ENCODE measurements around the gene ATXN7L2. TPM values are rescaled to one million over a fixed set of nuclear protein-coding genes. Genes with fewer than 3 reads are reported as not detected.
A peak's percentile ranks its signal among the peaks of the same experiment; 100 is the strongest.

ATXN7L2 gene
- total RNA-seq, 1 donor from 2014 or later, result 19.6 TPM

DNA sequence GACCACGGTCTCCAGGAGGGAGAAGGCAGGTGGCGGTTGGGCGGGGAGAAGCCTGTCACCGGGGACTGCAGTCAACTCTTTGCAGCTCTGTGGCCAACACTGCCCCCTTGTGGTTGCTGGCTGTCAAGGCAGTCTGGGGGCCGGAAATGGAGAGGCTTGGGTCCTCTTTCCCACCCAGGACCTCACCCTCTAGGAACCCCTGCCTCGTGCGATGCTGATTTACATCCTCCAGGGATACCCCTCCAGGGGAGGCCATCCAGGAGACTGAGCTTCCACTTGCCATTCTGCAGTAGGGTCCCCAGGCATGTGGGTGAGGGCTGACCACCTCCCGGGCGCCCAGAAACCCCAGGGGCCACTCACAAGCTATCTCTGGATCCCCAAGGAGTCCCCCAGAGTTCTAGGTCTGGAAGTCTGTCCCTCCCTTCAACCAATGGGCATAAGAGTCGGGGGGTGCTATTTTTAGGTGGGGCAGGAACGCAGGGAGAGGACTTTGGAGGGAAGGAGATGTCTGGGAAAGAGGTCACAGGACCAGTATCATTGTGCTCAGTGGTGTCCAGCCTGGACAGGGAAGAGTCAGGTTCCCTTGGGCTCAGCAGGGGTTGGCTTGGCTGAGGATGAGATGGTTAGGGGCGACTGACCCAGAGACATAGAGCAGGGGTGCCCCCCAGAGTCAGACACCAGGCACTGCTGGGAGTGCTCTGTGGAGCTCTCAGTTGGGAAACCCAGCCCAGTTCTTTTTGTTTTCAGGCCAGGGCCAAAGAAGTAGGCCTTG is 48.8 kb downstream of the ATXN7L2 start:
- Mint-ChIP-seq H3K27ac (no peak overlapping the region), H3K4me1 (ENCODE audit: low read depth) (peaks cover 7% of the 10 kb centered on the region), H3K4me3 (ENCODE audit: low read depth) (no peak overlapping the region)

DNA sequence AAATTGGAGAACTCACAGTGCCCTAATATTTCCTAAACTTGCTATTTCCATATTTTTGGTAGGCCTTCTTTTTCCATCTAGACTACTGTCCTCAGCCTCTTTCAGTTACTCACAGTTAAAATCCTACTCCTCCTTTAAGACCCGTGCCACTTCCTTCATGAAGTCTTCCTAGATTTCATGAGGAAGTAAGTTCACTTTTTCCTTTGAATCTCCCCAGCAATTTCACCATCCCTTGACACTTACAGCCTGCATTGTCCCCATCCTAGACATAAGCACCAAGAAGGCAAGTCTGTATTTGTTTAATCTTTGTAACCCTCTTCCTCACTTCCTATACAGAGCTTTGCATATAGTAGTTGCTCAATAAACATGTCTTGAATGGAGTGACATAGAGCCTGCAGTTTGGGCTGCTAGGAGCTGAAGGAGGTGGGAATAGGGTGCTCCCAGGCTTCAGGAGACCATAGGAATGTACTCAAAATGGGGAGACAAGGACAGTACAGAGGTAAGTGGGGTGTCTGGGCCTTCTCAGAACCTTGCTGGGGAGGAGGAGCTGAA is 50.7 kb downstream of the ATXN7L2 start:
- H3K27ac Mint-ChIP-seq, result no peak overlapping the region
- H3K9me3 Mint-ChIP-seq (ENCODE audit: low read depth), result no peaks in the 10 kb centered on the region
- H3K27me3 Mint-ChIP-seq, result peaks cover 16% of the 10 kb centered on the region
- DNase-seq (ENCODE audit: low spot score, unreplicated experiment), result no peak
- no peak for TF ChIP-seq CTCF (IDR thresholded peaks at IDR 0.05; ENCODE audit: unreplicated experiment)
- no peaks in the 10 kb centered on the region for H3K36me3 Mint-ChIP-seq (ENCODE audit: insufficient read depth)
- peaks cover 7% of the 10 kb centered on the region for H3K4me1 Mint-ChIP-seq (ENCODE audit: low read depth)
- no peak overlapping the region for H3K4me3 Mint-ChIP-seq (ENCODE audit: low read depth)

More for the DNA sequence above, 48.8 kb downstream of the ATXN7L2 start:
- DNase-seq (ENCODE audit: low spot score, unreplicated experiment), result peak; percentile 90
- peak; percentile 91 for TF ChIP-seq CTCF (IDR thresholded peaks at IDR 0.05; ENCODE audit: unreplicated experiment)
- Mint-ChIP-seq H3K36me3 (ENCODE audit: insufficient read depth) (no peaks in the 10 kb centered on the region), H3K27me3 (peaks cover 18% of the 10 kb centered on the region), H3K9me3 (ENCODE audit: low read depth) (no peaks in the 10 kb centered on the region)

DNA sequence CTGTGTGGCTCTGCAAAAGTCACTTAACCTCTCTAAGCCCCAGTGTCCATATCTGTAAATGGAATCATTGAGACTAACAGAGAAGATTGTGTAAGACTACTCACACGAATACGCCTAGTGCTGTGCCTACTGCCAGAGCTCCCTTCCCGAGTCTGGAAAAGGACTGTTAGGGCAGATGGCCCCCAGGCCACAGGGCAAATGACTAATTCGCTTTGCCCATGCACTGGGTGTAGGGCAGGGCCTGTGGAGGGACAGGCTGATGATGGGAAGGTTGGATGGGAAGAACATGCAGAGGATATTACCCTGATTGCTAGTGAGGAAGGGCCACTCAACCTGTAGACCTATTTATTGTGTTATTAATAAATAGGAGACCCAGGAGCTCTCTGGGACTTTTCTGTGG is 51.8 kb downstream of the ATXN7L2 start:
- peaks cover 3% of the 10 kb centered on the region for H3K4me1 Mint-ChIP-seq (ENCODE audit: low read depth)
- H3K36me3 Mint-ChIP-seq (ENCODE audit: insufficient read depth), result no peaks in the 10 kb centered on the region
- no peak overlapping the region for H3K4me3 Mint-ChIP-seq (ENCODE audit: low read depth)
- no peak for TF ChIP-seq CTCF (IDR thresholded peaks at IDR 0.05; ENCODE audit: unreplicated experiment)
- no peaks in the 10 kb centered on the region for H3K9me3 Mint-ChIP-seq (ENCODE audit: low read depth)
- peaks cover 21% of the 10 kb centered on the region for H3K27me3 Mint-ChIP-seq
- H3K27ac Mint-ChIP-seq, result no peak overlapping the region
- no peak for DNase-seq (ENCODE audit: low spot score, unreplicated experiment)

DNA sequence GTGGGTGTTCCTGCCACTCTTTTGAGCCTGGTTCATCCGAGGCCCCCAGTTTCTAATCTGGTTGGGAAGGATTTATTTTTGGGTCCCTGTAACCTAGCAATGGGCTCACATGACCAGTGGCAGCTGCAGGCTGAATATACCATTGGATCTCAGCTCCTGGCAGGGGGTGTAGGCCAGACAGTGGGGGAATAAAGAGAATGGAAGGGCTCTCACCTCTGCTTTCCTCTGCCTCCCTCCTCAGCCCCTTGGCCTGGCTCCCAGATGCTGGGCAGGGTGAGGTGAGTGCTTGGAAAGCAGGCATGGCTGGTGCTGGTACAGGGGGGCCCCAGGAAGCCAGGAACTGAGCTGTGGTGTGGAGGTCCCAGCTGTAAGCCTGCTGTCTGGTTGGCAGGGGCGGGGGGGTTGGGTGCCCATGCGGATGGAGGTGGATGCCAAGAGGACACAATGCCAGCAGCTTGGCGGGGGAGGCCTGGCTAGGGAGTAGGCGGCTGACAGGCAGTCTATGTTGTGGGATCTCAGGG is 52.3 kb downstream of the ATXN7L2 start:
- no peak for TF ChIP-seq CTCF (IDR thresholded peaks at IDR 0.05; ENCODE audit: unreplicated experiment)
- no peaks in the 10 kb centered on the region for H3K9me3 Mint-ChIP-seq (ENCODE audit: low read depth)

GRCh38 chr1:109537450-109538178 is 53.9 kb downstream of the ATXN7L2 start:
- no peak for TF ChIP-seq CTCF (IDR thresholded peaks at IDR 0.05; ENCODE audit: unreplicated experiment)
- peaks cover 2% of the 10 kb centered on the region for H3K4me1 Mint-ChIP-seq (ENCODE audit: low read depth)
- H3K4me3 Mint-ChIP-seq (ENCODE audit: low read depth), result no peak overlapping the region
- no peaks in the 10 kb centered on the region for H3K36me3 Mint-ChIP-seq (ENCODE audit: insufficient read depth)
- no peak for DNase-seq (ENCODE audit: low spot score, unreplicated experiment)
- H3K27me3 Mint-ChIP-seq, result peaks cover 30% of the 10 kb centered on the region
- no peak overlapping the region for H3K27ac Mint-ChIP-seq
- H3K9me3 Mint-ChIP-seq (ENCODE audit: low read depth), result no peaks in the 10 kb centered on the region

More for the DNA sequence above, 52.3 kb downstream of the ATXN7L2 start:
- DNase-seq (ENCODE audit: low spot score, unreplicated experiment), result no peak
- no peaks in the 10 kb centered on the region for H3K36me3 Mint-ChIP-seq (ENCODE audit: insufficient read depth)
- no peak overlapping the region for H3K4me3 Mint-ChIP-seq (ENCODE audit: low read depth)
- H3K27ac Mint-ChIP-seq, result no peak overlapping the region
- H3K27me3 Mint-ChIP-seq, result peaks cover 22% of the 10 kb centered on the region
- peaks cover 3% of the 10 kb centered on the region for H3K4me1 Mint-ChIP-seq (ENCODE audit: low read depth)
